ENCODE measurements around the gene CENPC. TPM values are rescaled to one million over a fixed set of nuclear protein-coding genes. Genes with fewer than 3 reads are reported as not detected.
"Not testable (repeated sequence)": the region's sequence is repeated elsewhere in the genome, so short reads cannot be mapped to it uniquely, and the experiment has no call there.

The CENPC gene
- total RNA-seq, 1 experiment from 2014 or later: 12.9 TPM

GRCh38 chr4:67533112-67533511 is 12.2 kb downstream of the CENPC start:
- no TSS peak for BruUV-seq (replicated peaks)

GRCh38 chr4:67532397-67532796 is 12.9 kb downstream of the CENPC start:
- H3K27me3 Mint-ChIP-seq (ENCODE audit: unreplicated experiment); CTCF ChIA-PET; H3K27ac Mint-ChIP-seq (ENCODE audit: unreplicated experiment); BruUV-seq (replicated peaks); H3K9me3 Mint-ChIP-seq (ENCODE audit: low read depth, unreplicated experiment); intact Hi-C loops (cut with micrococcal nuclease; ENCODE audit: unreplicated experiment); H3K4me3 Mint-ChIP-seq (ENCODE audit: low read depth, unreplicated experiment); DNase-seq; H3K4me1 Mint-ChIP-seq (ENCODE audit: low read depth, unreplicated experiment): not testable (repeated sequence)
- peaks cover 26% of the 10 kb centered on the region for H3K36me3 Mint-ChIP-seq (ENCODE audit: insufficient read depth, unreplicated experiment)

More at GRCh38 chr4:67533112-67533511, 12.2 kb downstream of the CENPC start:
- Mint-ChIP-seq H3K9me3 (ENCODE audit: low read depth, unreplicated experiment) (no peaks in the 10 kb centered on the region), H3K4me3 (ENCODE audit: low read depth, unreplicated experiment) (no peak overlapping the region), H3K27ac (ENCODE audit: unreplicated experiment) (no peak overlapping the region), H3K27me3 (ENCODE audit: unreplicated experiment) (no peaks in the 10 kb centered on the region), H3K36me3 (ENCODE audit: insufficient read depth, unreplicated experiment) (peaks cover 27% of the 10 kb centered on the region), H3K4me1 (ENCODE audit: low read depth, unreplicated experiment) (no peaks in the 10 kb centered on the region)
- CTCF ChIA-PET: no interaction called here
- intact Hi-C loops (cut with micrococcal nuclease; ENCODE audit: unreplicated experiment): no loop called here
- no peak for TF ChIP-seq CTCF (IDR thresholded peaks at IDR 0.05; ENCODE audit: unreplicated experiment)
- DNase-seq: no peak

GRCh38 chr4:67531379-67531962 is 13.8 kb downstream of the CENPC start:
- Mint-ChIP-seq H3K9me3 (ENCODE audit: low read depth, unreplicated experiment) (no peaks in the 10 kb centered on the region), H3K4me1 (ENCODE audit: low read depth, unreplicated experiment) (no peaks in the 10 kb centered on the region), H3K27me3 (ENCODE audit: unreplicated experiment) (no peaks in the 10 kb centered on the region), H3K4me3 (ENCODE audit: low read depth, unreplicated experiment) (no peak overlapping the region), H3K36me3 (ENCODE audit: insufficient read depth, unreplicated experiment) (peaks cover 24% of the 10 kb centered on the region), H3K27ac (ENCODE audit: unreplicated experiment) (no peak overlapping the region)
- CTCF ChIA-PET: no interaction called here
- no TSS peak for BruUV-seq (replicated peaks)
- intact Hi-C loops (cut with micrococcal nuclease; ENCODE audit: unreplicated experiment): no loop called here
- DNase-seq: no peak
- no peak for TF ChIP-seq CTCF (IDR thresholded peaks at IDR 0.05; ENCODE audit: unreplicated experiment)

GRCh38 chr4:67524140-67524539 is 21.2 kb downstream of the CENPC start:
- intact Hi-C loops (cut with micrococcal nuclease; ENCODE audit: unreplicated experiment); H3K27ac Mint-ChIP-seq (ENCODE audit: unreplicated experiment); H3K4me3 Mint-ChIP-seq (ENCODE audit: low read depth, unreplicated experiment); BruUV-seq (replicated peaks); H3K36me3 Mint-ChIP-seq (ENCODE audit: insufficient read depth, unreplicated experiment); H3K27me3 Mint-ChIP-seq (ENCODE audit: unreplicated experiment); DNase-seq; CTCF ChIA-PET; H3K9me3 Mint-ChIP-seq (ENCODE audit: low read depth, unreplicated experiment); H3K4me1 Mint-ChIP-seq (ENCODE audit: low read depth, unreplicated experiment): not testable (repeated sequence)

- no peaks in the 10 kb centered on the region for H3K9me3 Mint-ChIP-seq (ENCODE audit: low read depth, unreplicated experiment)
- no peak for TF ChIP-seq CTCF (IDR thresholded peaks at IDR 0.05; ENCODE audit: unreplicated experiment)
- H3K27me3 Mint-ChIP-seq (ENCODE audit: unreplicated experiment): no peaks in the 10 kb centered on the region
- no peak for DNase-seq
- no peak overlapping the region for H3K27ac Mint-ChIP-seq (ENCODE audit: unreplicated experiment)
- CTCF ChIA-PET: no interaction called here
- H3K4me3 Mint-ChIP-seq (ENCODE audit: low read depth, unreplicated experiment): no peak overlapping the region
- no TSS peak for BruUV-seq (replicated peaks)
- intact Hi-C loops (cut with micrococcal nuclease; ENCODE audit: unreplicated experiment): no loop called here
- H3K36me3 Mint-ChIP-seq (ENCODE audit: insufficient read depth, unreplicated experiment): no peaks in the 10 kb centered on the region
- no peaks in the 10 kb centered on the region for H3K4me1 Mint-ChIP-seq (ENCODE audit: low read depth, unreplicated experiment)
Observed at GRCh38 chr4:67522851-67523671, 22.2 kb downstream of the CENPC start.
